Chondrocyte (in vitro differentiated cells): ENCODE measurements around the gene STK38L. TPM values are rescaled to one million over a fixed set of nuclear protein-coding genes. Genes with fewer than 3 reads are reported as not detected.

Experiments
- DNase-seq: peaks from one replicate; pipeline ENCODE4 v3.0.0; 2021; ENCODE audit warnings: mixed read lengths, low spot score
- H3K27ac Mint-ChIP-seq: one replicate; pipeline ENCODE4 v1.8.0; 2021; ENCODE audit warnings: mild to moderate bottlenecking, moderate library complexity, mixed read lengths; ENCODE audit not compliant: unreplicated experiment
- H3K27me3 Mint-ChIP-seq: 2 replicates; pipeline ENCODE4 v1.8.0; 2021; ENCODE audit warnings: low read depth, mixed read lengths
- H3K36me3 Mint-ChIP-seq: 2 replicates; pipeline ENCODE4 v1.8.0; 2021; ENCODE audit warnings: low read depth, mixed read lengths
- H3K4me1 Mint-ChIP-seq: 2 replicates; pipeline ENCODE4 v1.8.0; 2021; ENCODE audit warnings: low read depth, mild to moderate bottlenecking, mixed read lengths
- H3K4me3 Mint-ChIP-seq: one replicate; pipeline ENCODE4 v1.8.0; 2021; ENCODE audit warnings: mild to moderate bottlenecking, moderate library complexity, mixed read lengths; ENCODE audit not compliant: unreplicated experiment
- H3K9me3 Mint-ChIP-seq: 2 replicates; pipeline ENCODE4 v1.8.0; 2021; ENCODE audit warnings: low read depth, mixed read lengths
- total RNA-seq: library from RNA; stranded (reverse); gene quantifications from 3 replicates; pipeline ENCODE4 v1.2.1, GENCODE V29; 2021
- TF ChIP-seq, protein P1 (sequence below): fragments of 200-600 bp; sonication (generic); IDR thresholded peaks from 2 replicates; pipeline ENCODE4 v1.5.0; 2021; ENCODE audit warnings: antibody characterized with exemption, mild to moderate bottlenecking, moderate library complexity

STK38L gene
- total RNA-seq, 1 donor from 2014 or later: 219 TPM

GRCh38 chr12:27243006-27243405 is 1.1 kb upstream of the STK38L start:
- DNase-seq: no peak
- peaks cover 31% of the 10 kb centered on the region for H3K4me1 Mint-ChIP-seq
- TF ChIP-seq, protein P1, sequence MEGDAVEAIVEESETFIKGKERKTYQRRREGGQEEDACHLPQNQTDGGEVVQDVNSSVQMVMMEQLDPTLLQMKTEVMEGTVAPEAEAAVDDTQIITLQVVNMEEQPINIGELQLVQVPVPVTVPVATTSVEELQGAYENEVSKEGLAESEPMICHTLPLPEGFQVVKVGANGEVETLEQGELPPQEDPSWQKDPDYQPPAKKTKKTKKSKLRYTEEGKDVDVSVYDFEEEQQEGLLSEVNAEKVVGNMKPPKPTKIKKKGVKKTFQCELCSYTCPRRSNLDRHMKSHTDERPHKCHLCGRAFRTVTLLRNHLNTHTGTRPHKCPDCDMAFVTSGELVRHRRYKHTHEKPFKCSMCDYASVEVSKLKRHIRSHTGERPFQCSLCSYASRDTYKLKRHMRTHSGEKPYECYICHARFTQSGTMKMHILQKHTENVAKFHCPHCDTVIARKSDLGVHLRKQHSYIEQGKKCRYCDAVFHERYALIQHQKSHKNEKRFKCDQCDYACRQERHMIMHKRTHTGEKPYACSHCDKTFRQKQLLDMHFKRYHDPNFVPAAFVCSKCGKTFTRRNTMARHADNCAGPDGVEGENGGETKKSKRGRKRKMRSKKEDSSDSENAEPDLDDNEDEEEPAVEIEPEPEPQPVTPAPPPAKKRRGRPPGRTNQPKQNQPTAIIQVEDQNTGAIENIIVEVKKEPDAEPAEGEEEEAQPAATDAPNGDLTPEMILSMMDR: no peak
- no peaks in the 10 kb centered on the region for H3K9me3 Mint-ChIP-seq
- no peak overlapping the region for H3K4me3 Mint-ChIP-seq
- H3K36me3 Mint-ChIP-seq: peaks cover 9% of the 10 kb centered on the region
- H3K27me3 Mint-ChIP-seq: no peaks in the 10 kb centered on the region
- H3K27ac Mint-ChIP-seq: no peak overlapping the region

GRCh38 chr12:27244689-27245488 is 803 bp downstream of the STK38L start:
- peaks cover 11% of the 10 kb centered on the region for H3K36me3 Mint-ChIP-seq

DNA sequence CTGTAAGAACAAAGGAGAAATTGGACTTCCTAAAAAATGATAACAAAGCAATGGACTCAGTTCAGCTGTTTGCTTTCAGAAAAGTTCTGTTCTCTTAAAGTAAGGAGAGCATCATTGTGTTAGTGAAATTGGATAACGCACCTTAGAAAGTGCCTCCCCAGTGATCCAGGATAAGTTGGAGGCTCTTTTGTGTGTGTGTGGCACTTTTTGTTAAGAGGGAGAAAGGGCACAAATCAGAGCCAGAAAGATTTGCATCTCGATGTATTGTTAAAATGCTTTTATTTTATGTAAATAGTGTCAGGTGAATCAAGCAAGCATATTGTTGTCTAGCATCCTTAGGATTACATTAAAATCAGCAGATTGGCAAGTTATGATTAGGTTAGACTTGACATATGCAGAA is 2.1 kb downstream of the STK38L start:
- Mint-ChIP-seq H3K27ac (peak overlapping the region; percentile 91), H3K4me1 (peaks cover 55% of the 10 kb centered on the region), H3K4me3 (peak overlapping the region; percentile 100), H3K27me3 (no peaks in the 10 kb centered on the region), H3K9me3 (no peaks in the 10 kb centered on the region), H3K36me3 (peaks cover 13% of the 10 kb centered on the region)
- TF ChIP-seq, protein P1: no peak
- DNase-seq: no peak

More at GRCh38 chr12:27244689-27245488, 803 bp downstream of the STK38L start:
- Mint-ChIP-seq H3K4me3 (peak overlapping the region; percentile 100), H3K9me3 (no peaks in the 10 kb centered on the region), H3K27ac (peak overlapping the region; percentile 96), H3K4me1 (peaks cover 42% of the 10 kb centered on the region), H3K27me3 (no peaks in the 10 kb centered on the region)
- no peak for DNase-seq
- TF ChIP-seq, protein P1: peak; percentile 39

DNA sequence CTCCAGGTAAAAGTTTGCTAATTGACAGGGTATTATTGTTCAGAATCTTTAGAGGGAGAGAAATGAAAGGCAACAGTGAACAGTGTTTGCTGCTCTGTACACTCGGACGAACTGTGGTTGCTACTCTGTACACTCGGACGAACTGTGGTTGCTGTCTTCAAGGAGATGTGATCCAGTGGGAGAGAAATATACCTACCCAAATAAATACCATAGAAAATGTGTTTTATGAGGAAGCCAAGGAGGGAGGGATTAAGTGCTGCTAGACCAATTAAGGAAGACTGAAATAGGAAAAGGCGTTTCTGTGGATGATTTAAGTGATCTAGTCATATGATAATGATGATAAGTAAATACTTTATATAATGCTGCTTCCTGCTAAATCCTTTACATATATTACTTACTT is 2.7 kb downstream of the STK38L start:
- H3K36me3 Mint-ChIP-seq: peaks cover 13% of the 10 kb centered on the region
- H3K4me3 Mint-ChIP-seq: peak overlapping the region; percentile 100
- peaks cover 61% of the 10 kb centered on the region for H3K4me1 Mint-ChIP-seq
- no peaks in the 10 kb centered on the region for H3K9me3 Mint-ChIP-seq
- TF ChIP-seq, protein P1: no peak
- peak overlapping the region; percentile 91 for H3K27ac Mint-ChIP-seq
- no peak for DNase-seq
- no peaks in the 10 kb centered on the region for H3K27me3 Mint-ChIP-seq

- Mint-ChIP-seq H3K9me3 (no peaks in the 10 kb centered on the region), H3K4me3 (no peak overlapping the region), H3K27ac (peak overlapping the region; percentile 72), H3K27me3 (no peaks in the 10 kb centered on the region), H3K36me3 (peaks cover 20% of the 10 kb centered on the region), H3K4me1 (peaks cover 93% of the 10 kb centered on the region)
- no peak for DNase-seq
- TF ChIP-seq, protein P1: no peak
These were observed 8.8 kb downstream of the STK38L start for GRCh38 chr12:27252934-27253333.
